A673 (cell line): Measurements from ENCODE around the gene NFASC. TPM values are rescaled to one million over a fixed set of nuclear protein-coding genes. Genes with fewer than 3 reads are reported as not detected.

Source experiments
- BruUV-seq: library from RNA; stranded (reverse); fragments of 400-500 nt; replicated peaks from 2 replicates; lab custom pipeline; 2021; lab: Mats Ljungman, UMichigan
- CTCF ChIA-PET: fragments of 300-600 bp; sonication (Branson Sonifier 250); formaldehyde crosslinking; loops from one replicate; lab custom pipeline; 2022; ENCODE audit warnings: antibody characterized with exemption; lab: Charles Lee
- POLR2A ChIA-PET: fragments of 300-600 bp; sonication (Branson Sonifier 250); formaldehyde crosslinking; loops from one replicate; lab custom pipeline; 2022; ENCODE audit warnings: antibody characterized with exemption; ENCODE audit not compliant: low non-redundant PET; lab: Charles Lee
- DNase-seq: peaks from one replicate; pipeline ENCODE4 v3.0.0-alpha.2; 2015; ENCODE audit warnings: low spot score
- H3K27ac ChIP-seq: fragments of 200-600 bp; sonication (generic); 2 replicates; pipeline ENCODE4 v1.5.1; 2016; ENCODE audit warnings: mixed run types, low read depth, mild to moderate bottlenecking, mixed read lengths, antibody characterized with exemption, low read length; ENCODE audit not compliant: poor library complexity, severe bottlenecking
- H3K27me3 ChIP-seq: fragments of 200-600 bp; sonication (generic); replicated peaks from 2 replicates; pipeline ENCODE4 v1.6.1; 2017; ENCODE audit warnings: mixed run types, low read depth, mild to moderate bottlenecking, mixed read lengths, antibody characterized with exemption, low read length; ENCODE audit not compliant: insufficient read depth, poor library complexity
- H3K36me3 ChIP-seq: fragments of 200-600 bp; sonication (generic); 2 replicates; pipeline ENCODE4 v1.6.1; 2016; ENCODE audit warnings: mixed run types, mild to moderate bottlenecking, mixed read lengths, antibody characterized with exemption, low read length; ENCODE audit not compliant: insufficient read depth, poor library complexity, severe bottlenecking
- H3K4me1 ChIP-seq: fragments of 200-600 bp; sonication (generic); 2 replicates; pipeline ENCODE4 v1.6.1; 2017; ENCODE audit warnings: mixed run types, mild to moderate bottlenecking, mixed read lengths, antibody characterized with exemption, low read length; ENCODE audit not compliant: insufficient read depth, poor library complexity, severe bottlenecking
- H3K4me3 ChIP-seq: fragments of 200-600 bp; sonication (generic); 2 replicates; pipeline ENCODE4 v1.5.1; 2016; ENCODE audit warnings: low read depth, mixed run types, mild to moderate bottlenecking, mixed read lengths, low read length; ENCODE audit not compliant: poor library complexity, severe bottlenecking
- H3K9me3 ChIP-seq: fragments of 200-600 bp; sonication (generic); 2 replicates; pipeline ENCODE4 v1.6.1; 2016; ENCODE audit warnings: mixed run types, low read depth, mild to moderate bottlenecking, mixed read lengths, antibody characterized with exemption, low read length; ENCODE audit not compliant: poor library complexity, severe bottlenecking
- EZH2 ChIP-seq: fragments of 200-600 bp; sonication (generic); IDR thresholded peaks from 2 replicates; pipeline ENCODE4 v1.6.1; 2017; ENCODE audit warnings: borderline replicate concordance, low read depth, mild to moderate bottlenecking, mixed read lengths, antibody characterized with exemption, low read length; ENCODE audit not compliant: poor library complexity, severe bottlenecking
- intact Hi-C: fragments of 100-400 bp; cut with micrococcal nuclease; formaldehyde crosslinking; loops from one replicate; pipeline ENCODE4 v1.10.0; 2022; ENCODE audit not compliant: unreplicated experiment
- total RNA-seq: library from RNA; stranded (reverse); gene quantifications from 2 replicates; pipeline ENCODE4 v1.2.3, GENCODE V29; 2021
- TF ChIP-seq, protein P1 (sequence below): fragments of 300-800, 200-600 bp; sonication (generic); conservative IDR thresholded peaks from 2 replicates; pipeline ENCODE4 v1.5.1; 2017; ENCODE audit warnings: low read depth, mild to moderate bottlenecking, antibody characterized with exemption, low read length, moderate library complexity, mixed read lengths

Gene NFASC
- total RNA-seq, 1 experiment from 2014 or later, result 0.24 TPM

DNA sequence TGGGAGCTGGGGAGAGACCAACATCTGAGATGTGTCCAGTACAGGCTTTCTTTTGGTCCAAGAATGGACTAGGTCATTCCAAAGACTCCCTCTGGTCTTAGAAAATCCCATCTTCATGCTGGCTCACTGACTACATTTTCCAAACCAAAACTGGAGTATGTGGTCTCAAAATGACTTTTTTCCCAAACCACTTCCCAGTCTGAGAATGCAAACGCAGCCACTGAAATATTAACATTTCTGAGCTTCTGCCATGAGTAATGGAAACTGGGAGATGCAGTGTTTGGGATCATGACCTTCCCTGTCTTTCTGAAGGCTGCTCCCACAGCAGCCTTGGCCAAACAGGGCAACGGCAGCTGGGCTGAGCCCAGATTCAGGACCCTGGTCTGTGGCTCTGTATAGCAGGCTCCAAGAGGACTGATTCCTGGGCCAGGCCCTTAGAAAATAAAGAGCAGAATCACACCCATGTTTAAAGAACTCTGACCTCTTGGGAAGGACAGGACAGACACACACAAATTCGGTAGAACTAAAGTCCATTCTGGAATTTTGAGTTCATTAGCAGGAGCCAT, 110.3 kb downstream of the NFASC start:
- ChIA-PET POLR2A (no interaction called here), CTCF (no interaction called here)
- DNase-seq, result no peak
- Histone ChIP-seq H3K36me3 (no peaks in the 10 kb centered on the region), H3K27ac (no peak overlapping the region), H3K27me3 (no peaks in the 10 kb centered on the region), H3K4me3 (no peak overlapping the region), H3K4me1 (no peaks in the 10 kb centered on the region), H3K9me3 (no peaks in the 10 kb centered on the region)
- intact Hi-C loops, result no loop called here
- BruUV-seq, result no TSS peak
- TF ChIP-seq, protein P1, sequence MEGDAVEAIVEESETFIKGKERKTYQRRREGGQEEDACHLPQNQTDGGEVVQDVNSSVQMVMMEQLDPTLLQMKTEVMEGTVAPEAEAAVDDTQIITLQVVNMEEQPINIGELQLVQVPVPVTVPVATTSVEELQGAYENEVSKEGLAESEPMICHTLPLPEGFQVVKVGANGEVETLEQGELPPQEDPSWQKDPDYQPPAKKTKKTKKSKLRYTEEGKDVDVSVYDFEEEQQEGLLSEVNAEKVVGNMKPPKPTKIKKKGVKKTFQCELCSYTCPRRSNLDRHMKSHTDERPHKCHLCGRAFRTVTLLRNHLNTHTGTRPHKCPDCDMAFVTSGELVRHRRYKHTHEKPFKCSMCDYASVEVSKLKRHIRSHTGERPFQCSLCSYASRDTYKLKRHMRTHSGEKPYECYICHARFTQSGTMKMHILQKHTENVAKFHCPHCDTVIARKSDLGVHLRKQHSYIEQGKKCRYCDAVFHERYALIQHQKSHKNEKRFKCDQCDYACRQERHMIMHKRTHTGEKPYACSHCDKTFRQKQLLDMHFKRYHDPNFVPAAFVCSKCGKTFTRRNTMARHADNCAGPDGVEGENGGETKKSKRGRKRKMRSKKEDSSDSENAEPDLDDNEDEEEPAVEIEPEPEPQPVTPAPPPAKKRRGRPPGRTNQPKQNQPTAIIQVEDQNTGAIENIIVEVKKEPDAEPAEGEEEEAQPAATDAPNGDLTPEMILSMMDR, result no peak
- no peak for TF ChIP-seq EZH2

DNA sequence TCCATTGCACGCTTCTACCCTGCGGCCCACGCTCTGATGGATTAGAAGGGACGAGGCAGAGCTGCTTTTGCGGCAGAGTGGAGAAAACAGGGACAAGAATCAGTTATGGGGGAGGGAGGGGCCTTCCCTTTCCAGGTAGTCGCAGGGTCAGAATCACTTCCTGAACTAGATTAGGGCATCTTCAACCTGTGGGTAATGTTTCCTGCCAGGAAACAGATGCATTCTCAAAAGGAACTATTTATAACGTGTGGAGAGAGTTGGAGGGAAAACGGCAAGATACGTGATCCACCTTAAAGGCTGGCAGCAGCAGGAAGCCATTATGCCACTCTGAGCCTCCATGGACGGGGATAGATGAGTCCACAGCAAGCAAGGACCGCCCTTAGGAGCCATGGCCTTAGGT, 112.5 kb downstream of the NFASC start:
- no peaks in the 10 kb centered on the region for H3K27me3 ChIP-seq
- CTCF ChIA-PET, result no interaction called here
- DNase-seq, result no peak
- no peaks in the 10 kb centered on the region for H3K36me3 ChIP-seq
- POLR2A ChIA-PET, result no interaction called here
- BruUV-seq, result no TSS peak
- no peaks in the 10 kb centered on the region for H3K4me1 ChIP-seq
- TF ChIP-seq, protein P1, result no peak
- TF ChIP-seq EZH2, result no peak
- H3K9me3 ChIP-seq, result no peaks in the 10 kb centered on the region
- no peak overlapping the region for H3K4me3 ChIP-seq
- intact Hi-C loops, result no loop called here
- no peak overlapping the region for H3K27ac ChIP-seq

DNA sequence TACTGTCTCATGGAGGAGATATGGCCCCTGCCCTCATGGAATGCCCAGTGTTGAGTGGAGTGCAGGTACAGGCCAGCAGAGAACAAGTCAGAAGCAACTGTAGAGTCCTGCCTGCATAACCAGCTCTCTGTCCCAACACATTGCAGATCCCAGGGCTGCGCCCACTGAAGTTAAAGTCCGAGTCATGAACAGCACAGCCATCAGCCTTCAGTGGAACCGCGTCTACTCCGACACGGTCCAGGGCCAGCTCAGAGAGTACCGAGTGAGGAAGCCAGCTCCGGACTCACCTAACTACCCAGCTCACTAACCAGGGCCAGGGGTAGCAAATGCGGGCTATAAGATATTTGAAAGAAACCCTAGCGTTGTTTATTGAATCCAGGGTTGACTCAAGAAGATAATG, 113.2 kb downstream of the NFASC start:
- Histone ChIP-seq H3K27ac (no peak overlapping the region), H3K4me1 (no peaks in the 10 kb centered on the region), H3K4me3 (no peak overlapping the region), H3K36me3 (no peaks in the 10 kb centered on the region), H3K9me3 (no peaks in the 10 kb centered on the region), H3K27me3 (no peaks in the 10 kb centered on the region)
- ChIA-PET POLR2A (no interaction called here), CTCF (no interaction called here)
- no peak for DNase-seq
- BruUV-seq, result no TSS peak
- TF ChIP-seq, protein P1, result no peak
- no peak for TF ChIP-seq EZH2
- intact Hi-C loops, result no loop called here
